Measurements from ENCODE around the gene SCUBE1.

DNA sequence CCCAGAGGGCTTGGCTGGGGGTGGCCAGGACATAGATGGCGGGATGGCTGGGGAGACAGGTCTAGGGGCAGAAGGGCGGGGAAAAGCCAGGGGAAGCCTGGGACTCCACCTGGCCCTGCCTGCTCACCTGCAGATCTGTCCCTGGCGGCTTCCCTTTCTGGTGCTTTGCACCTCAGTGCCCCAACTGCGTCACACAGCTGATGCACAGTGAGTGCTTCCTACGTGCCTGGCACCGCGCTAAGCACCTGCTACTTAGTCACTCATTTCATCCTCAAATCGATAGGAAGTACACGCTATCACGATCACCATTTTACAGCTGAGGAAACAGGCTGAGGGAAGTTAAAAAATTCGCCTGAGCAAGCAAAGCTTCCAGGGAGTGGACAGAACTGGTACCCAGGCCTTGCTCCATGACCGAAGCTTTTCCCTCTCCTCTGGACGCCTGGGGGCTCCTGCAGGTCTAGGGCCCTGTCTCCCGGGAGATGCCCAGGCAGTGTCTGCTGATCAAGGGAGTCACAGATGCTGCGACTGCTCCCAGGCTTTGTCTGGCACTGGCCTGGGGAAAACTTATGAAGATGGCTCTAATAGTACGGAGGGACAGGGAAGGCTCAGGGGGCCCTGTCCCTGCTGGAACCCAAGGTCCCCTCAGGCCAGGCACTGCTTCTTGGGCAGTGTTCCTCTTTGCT, 93.2 kb downstream of the SCUBE1 start:
- TF ChIP-seq, protein P1, sequence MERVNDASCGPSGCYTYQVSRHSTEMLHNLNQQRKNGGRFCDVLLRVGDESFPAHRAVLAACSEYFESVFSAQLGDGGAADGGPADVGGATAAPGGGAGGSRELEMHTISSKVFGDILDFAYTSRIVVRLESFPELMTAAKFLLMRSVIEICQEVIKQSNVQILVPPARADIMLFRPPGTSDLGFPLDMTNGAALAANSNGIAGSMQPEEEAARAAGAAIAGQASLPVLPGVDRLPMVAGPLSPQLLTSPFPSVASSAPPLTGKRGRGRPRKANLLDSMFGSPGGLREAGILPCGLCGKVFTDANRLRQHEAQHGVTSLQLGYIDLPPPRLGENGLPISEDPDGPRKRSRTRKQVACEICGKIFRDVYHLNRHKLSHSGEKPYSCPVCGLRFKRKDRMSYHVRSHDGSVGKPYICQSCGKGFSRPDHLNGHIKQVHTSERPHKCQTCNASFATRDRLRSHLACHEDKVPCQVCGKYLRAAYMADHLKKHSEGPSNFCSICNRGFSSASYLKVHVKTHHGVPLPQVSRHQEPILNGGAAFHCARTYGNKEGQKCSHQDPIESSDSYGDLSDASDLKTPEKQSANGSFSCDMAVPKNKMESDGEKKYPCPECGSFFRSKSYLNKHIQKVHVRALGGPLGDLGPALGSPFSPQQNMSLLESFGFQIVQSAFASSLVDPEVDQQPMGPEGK (CRISPR knock-in tag; IDR thresholded peaks at IDR 0.05; ENCODE audit: borderline replicate concordance): no peak
- TF ChIP-seq BACH2 (CRISPR knock-in tag; IDR thresholded peaks at IDR 0.05; ENCODE audit: borderline replicate concordance): no peak
- TF ChIP-seq ARNTL (CRISPR knock-in tag; IDR thresholded peaks at IDR 0.05; ENCODE audit: borderline replicate concordance, low read depth): no peak
- TF ChIP-seq, protein P2, sequence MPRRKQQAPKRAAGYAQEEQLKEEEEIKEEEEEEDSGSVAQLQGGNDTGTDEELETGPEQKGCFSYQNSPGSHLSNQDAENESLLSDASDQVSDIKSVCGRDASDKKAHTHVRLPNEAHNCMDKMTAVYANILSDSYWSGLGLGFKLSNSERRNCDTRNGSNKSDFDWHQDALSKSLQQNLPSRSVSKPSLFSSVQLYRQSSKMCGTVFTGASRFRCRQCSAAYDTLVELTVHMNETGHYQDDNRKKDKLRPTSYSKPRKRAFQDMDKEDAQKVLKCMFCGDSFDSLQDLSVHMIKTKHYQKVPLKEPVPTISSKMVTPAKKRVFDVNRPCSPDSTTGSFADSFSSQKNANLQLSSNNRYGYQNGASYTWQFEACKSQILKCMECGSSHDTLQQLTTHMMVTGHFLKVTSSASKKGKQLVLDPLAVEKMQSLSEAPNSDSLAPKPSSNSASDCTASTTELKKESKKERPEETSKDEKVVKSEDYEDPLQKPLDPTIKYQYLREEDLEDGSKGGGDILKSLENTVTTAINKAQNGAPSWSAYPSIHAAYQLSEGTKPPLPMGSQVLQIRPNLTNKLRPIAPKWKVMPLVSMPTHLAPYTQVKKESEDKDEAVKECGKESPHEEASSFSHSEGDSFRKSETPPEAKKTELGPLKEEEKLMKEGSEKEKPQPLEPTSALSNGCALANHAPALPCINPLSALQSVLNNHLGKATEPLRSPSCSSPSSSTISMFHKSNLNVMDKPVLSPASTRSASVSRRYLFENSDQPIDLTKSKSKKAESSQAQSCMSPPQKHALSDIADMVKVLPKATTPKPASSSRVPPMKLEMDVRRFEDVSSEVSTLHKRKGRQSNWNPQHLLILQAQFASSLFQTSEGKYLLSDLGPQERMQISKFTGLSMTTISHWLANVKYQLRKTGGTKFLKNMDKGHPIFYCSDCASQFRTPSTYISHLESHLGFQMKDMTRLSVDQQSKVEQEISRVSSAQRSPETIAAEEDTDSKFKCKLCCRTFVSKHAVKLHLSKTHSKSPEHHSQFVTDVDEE (CRISPR knock-in tag; IDR thresholded peaks at IDR 0.05): no peak
- TF ChIP-seq, protein P3, sequence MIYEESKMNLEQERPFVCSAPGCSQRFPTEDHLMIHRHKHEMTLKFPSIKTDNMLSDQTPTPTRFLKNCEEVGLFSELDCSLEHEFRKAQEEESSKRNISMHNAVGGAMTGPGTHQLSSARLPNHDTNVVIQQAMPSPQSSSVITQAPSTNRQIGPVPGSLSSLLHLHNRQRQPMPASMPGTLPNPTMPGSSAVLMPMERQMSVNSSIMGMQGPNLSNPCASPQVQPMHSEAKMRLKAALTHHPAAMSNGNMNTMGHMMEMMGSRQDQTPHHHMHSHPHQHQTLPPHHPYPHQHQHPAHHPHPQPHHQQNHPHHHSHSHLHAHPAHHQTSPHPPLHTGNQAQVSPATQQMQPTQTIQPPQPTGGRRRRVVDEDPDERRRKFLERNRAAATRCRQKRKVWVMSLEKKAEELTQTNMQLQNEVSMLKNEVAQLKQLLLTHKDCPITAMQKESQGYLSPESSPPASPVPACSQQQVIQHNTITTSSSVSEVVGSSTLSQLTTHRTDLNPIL (CRISPR knock-in tag; IDR thresholded peaks at IDR 0.05; ENCODE audit: low read depth): no peak
- no peak for TF ChIP-seq SNAI2 (CRISPR knock-in tag; IDR thresholded peaks at IDR 0.05)
- TF ChIP-seq GLIS3 (CRISPR knock-in tag; IDR thresholded peaks at IDR 0.05): no peak
- TF ChIP-seq ZFP3 (CRISPR knock-in tag; IDR thresholded peaks at IDR 0.05): no peak
- no peak for TF ChIP-seq ZNF8 (CRISPR knock-in tag; IDR thresholded peaks at IDR 0.05)

Measured in SK-N-SH treated with all-trans-retinoic acid at 6 μM for 48 hours (cell line).